CD4-positive, alpha-beta T cell treated with Interleukin-17A for 1 hour (primary cell): ENCODE data around the gene ALDH5A1.

Source experiments
- DNase-seq: peaks from one replicate; pipeline ENCODE4 v3.0.0-alpha.2; 2020

ALDH5A1 gene

DNA sequence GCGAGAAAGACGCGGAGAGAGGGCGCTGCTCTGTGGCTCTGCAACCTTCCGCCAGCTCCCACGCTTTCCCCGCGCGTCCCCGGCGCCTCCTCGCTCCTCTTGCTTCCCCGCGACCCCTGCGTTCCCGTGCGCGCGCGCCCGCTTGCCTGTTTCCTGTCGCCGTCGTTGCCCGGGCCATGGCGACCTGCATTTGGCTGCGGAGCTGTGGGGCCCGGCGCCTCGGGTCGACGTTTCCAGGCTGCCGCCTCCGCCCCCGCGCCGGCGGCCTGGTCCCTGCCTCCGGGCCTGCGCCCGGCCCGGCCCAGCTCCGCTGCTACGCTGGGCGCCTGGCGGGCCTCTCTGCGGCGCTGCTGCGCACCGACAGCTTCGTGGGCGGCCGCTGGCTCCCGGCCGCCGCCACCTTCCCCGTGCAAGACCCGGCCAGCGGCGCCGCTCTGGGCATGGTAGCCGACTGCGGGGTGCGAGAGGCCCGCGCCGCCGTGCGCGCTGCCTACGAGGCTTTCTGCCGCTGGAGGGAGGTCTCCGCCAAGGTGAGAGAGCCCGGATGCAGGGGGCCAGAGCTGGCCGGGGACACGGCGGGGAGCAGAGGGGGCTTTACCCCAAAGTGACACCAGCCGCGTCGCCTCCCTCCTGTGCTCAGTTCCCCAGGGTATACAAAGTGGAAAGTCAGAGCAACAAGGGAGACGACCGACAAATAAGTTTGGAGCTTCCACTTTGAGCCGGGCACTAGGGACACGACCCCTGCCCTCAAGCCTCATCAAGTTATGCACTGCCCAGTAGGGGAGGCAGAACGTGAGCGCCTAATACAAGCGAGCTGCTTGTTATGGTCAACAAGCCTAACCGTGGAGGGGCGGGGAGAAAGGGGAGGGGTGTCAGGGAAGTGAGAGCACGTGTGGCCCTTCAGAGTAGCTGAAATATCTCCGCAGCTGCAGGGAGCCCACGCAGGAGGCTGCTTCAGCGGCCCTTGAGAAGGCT, at the start of gene ALDH5A1:
Gene ALDH5A1 (plus strand): TSS at position 149 of the 975 bp plus-strand sequence. CDS start 28 bp downstream, at position 177.
- peak; percentile 77 for DNase-seq

DNA sequence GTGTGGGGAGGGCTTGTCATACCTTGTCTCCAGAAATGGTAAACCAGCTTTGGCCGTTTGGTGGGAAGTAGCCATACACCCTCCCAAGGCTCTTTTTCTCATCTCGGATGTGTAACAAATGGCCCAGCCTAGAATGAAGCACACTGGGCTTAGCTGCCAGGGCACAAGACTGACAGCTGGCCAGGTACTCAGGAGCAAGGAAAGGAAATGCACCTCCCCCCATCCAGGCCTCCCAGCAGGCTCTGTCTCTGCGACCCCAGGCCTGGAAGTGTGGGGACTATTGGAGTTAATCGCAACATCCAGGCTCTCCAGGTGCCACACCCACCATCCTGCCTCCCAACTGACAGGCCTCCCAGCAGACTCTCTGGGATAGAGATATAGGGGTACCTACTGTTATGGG, 49.1 kb upstream of the ALDH5A1 start:
- DNase-seq: no peak

DNA sequence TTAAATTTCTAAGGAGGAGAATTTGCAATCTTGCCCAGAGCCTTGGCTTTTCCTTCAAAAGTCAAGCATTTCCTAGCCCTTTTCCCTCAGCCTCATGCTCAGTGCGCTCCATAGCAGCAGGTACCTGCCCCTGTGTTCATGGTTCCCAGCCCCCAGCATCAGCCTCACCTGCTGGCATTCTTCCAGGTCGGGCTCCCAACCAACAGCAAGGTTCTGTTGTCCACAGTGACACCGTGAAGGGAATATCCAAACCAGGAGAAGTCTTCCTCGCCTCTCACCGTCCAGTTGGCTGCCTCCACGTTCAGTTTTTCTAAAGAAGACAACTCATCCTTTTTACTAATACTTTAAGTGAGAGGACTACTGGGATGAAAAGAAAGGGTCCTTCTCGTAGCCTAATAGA, 48.1 kb upstream of the ALDH5A1 start:
- no peak for DNase-seq

DNA sequence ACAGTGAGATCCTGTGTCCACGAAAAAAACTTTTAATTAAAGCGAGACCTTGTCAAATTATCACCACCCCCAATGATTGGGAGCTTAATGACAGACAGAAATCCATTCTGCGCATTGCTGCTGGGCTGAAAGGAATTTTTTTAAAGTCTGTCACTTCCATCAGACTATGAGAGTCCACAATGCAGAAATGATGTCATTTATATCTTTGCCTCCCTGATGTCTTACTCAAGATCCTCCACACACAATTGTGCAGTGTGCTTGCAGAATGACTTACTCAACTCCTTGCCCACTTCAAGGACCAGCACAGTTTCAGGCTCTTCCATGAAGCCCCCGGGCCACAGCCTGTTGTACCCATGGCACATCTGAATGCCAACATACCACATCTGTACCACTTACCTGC, 46.4 kb upstream of the ALDH5A1 start:
- no peak for DNase-seq

DNA sequence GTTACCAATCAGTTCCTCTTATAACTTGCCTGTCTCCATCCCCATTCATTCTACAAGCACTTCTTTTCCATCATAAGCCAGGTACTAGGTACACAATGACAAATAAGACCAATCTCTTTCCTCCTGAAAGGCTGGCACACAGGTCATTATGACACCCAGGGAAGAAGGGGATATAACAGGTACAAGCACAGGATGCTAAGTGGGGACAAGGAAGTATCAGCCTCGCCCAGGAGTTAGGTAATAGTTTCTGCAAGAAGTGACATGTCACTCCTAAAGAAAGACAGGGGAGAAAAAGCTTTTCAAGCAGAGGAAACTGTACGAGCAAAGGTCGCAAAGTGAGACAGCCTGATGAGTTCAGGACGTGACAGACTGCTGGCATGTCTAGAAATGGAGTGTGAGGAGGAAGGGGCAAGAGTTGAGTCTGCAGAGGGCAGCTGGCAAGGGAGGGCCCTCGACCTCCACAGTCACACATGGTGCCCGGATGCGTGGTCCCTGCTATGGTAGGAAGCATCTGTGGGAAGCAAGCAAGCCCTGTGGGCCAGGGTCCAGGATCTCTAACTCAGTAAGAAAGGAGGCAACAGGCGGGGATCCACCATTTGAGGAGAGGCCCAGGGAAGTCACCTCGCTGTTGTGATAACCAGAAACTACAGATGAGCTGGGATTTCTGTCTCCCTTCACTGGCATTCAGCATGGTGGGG, 45.8 kb upstream of the ALDH5A1 start:
- DNase-seq: no peak

DNA sequence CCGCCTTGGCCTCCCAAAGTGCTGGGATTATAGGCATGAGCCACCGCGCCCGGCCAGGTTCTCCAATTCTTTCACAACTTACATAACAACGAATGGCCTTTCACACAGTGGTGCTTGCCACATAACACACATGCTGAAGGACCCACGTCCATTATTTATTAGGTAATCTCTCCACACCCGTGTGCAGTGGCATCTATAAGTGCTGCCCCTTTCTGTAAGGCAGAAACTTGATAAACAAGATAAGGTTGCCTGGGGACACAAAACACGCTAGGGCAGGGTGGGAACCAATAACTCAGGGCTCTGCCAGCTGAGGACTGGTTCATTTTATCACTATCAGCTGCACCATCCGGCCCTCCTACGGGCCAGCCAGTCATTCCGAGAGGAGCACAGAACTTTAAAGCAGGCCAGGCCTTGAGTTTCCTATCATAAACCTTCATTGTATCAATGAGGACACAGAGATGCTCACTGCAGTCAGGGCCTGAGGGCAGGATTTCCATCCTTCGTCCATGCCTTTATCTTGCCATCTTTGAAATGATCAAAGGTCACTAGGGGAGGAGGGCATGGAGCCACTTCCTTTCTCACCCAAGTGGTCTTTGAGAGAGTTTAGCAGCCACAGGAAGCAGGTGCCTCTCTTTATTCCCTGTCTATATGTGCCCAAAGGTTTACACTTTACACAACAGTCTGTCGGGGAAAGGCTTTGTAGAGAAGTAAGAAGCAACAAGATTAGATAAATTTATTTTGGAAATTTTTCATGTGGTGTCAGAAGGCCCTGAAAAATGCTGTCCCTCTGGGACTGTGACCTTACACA, 43.0 kb upstream of the ALDH5A1 start:
- no peak for DNase-seq

DNA sequence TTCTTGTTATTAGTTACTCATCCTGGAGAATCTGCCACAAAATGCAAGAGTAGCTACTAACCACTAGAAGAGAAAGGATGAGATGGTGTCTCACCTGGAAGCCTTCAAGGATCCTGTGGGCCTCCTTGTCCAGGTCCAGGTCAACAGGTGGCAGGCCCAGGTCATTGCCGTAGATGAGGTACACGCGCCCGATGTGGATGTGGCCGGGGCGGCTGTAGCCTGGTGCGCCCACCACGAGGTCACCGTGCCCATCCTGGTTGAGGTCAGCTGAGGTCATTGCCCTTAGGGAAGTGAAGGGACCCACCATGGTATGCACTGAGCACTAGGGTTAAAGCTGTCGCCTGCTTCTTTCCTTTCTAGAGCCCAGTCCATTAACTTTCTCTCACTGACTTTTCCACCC, 40.8 kb upstream of the ALDH5A1 start:
- no peak for DNase-seq

DNA sequence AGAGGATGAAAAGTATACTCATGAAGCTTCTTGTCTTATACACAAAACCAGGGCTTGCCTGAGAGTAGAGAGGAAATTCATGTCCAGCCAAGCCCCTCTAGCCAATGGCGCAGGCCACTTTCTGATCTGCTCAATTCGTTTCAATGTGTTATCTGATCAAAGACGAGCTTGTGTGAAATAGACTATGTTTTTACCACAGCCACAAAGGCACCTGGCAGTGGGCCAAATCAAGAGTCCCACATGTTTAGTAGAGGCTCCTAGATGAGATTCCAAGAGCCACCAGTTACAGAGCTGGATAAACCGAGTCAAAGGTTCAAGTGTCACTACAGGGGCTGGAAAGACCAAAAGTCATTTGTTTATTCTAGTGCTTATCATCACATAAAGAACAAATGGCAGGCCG, 40.3 kb upstream of the ALDH5A1 start:
- no peak for DNase-seq

DNA sequence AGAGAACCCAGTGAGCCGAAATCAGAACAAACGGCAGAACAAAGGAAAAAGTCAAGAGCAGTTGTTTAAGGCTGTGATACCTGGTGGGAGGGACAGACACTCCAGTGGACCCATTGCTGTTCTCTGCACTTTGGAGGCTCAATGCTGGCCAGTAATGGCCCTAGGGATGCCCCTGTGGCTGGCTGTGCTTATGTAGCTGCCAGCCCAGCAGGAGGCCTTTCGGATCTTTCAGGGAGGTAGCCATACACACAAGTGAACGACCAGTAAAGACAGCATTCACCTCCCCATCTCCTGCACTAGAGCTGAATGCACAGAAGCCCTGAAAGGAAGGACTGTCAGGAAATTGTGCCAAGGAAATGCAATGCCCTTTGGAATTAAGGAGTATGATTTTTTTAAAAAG, 39.7 kb upstream of the ALDH5A1 start:
- DNase-seq: no peak

DNA sequence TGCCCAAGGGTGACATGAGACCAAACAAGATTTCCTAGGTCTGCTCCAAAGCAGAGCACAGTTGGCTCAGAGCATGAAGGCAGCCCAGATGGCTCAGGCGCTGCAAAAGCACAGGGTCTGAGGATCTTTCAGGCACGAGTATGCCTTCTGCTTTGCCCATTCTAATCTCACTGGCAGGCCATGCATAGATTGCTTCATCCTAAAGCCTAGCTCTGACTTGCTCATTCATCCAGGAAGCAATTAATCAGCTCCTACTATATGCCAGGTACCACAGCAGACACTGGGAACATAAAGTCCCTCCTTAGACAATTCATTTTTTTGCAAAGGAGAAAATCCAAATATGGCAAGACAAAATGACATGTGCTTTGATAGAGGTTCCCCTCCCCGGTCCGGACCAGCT, 36.6 kb upstream of the ALDH5A1 start:
- no peak for DNase-seq

DNA sequence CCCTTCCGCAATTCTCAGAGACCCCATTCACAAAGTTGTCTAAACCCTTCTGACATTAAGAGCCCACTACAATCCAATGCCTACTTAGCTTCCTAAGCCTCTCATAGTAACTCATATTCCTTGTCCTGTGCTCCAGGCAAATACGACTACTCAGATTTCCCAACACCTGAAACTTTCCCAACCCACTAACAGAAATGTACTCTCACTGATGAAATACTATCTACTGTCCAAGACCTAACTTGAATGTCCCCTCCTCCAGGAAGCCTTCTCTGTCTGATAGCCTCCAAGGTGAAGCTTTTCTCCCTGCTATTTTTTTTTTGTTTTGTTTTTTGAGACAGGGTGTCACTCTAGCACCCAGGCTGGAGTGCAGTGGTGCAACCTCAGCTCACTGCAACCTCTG, 35.8 kb upstream of the ALDH5A1 start:
- DNase-seq: no peak

DNA sequence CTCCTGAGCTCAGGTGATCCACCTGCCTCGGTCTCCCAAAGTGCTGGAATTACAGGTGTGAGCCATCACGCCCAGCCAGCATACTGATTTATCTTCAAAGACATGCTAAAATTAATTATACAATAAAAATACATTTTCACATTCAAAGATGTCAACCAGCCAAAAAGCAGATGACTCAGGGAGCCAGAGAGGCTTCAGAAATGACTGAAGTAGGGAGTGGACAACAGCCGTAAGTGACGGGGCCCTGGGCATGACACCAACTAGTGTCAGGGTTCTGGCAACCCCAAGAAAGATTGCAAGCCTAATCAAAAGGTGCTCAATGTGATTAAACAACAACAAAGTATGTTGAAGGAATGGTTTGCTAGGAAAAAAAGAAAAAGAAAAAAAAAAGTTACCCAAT, 33.8 kb upstream of the ALDH5A1 start:
- DNase-seq: no peak

DNA sequence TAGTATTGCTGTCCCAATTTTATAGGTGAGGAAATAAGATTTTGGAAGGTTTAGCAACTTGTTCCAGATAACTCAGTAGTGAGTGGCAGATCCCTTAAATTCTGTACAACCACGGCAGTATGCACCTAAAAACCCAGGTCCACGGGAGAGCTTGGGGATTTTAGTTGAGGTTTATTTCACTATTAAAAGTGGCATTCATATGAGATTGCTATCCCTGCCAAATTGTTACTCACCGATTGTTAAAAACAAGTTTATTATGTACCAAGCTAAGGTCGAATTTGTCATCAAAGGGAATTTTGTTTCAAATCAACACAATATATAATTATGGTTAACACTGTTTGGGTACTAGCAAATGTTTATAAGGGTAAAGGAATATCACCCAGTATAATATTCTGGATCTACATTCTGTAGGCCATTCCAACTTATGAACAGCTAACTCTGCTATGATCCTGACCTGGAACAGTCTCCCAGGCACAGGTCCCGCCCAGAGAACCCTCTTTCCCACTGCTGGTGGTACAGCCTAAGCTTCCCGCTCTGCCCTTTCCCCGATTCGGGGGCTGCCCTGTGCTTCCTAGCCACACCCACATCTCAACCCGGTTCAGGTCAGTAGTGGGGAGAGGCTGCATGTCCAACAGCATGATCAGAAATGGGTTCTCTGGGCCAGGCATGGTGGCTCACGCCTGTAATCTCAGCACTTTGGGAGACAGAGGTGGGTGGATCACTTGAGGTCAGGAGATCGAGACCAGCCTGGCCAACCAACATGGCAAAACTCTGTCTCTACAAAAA, 30.3 kb upstream of the ALDH5A1 start:
- DNase-seq: no peak

DNA sequence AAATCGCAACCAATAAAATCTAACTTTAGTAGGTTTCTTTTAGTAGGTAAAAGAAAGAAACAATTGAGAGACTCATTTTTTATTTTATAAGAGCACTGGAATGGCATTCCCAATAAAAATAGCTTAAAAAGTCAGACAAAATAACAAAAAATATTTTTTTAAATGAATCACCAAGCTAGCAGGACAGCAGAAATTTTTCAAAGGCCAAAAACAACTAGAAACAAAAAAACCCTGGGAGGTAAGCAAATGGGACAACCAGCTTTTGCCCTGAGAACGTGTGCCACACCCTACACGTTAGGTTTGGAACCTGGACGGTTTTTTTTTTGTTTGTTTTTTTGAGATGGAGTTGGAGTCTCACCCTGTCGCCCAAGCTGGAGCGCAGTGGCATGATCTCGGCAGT, 25.0 kb upstream of the ALDH5A1 start:
- DNase-seq: no peak

DNA sequence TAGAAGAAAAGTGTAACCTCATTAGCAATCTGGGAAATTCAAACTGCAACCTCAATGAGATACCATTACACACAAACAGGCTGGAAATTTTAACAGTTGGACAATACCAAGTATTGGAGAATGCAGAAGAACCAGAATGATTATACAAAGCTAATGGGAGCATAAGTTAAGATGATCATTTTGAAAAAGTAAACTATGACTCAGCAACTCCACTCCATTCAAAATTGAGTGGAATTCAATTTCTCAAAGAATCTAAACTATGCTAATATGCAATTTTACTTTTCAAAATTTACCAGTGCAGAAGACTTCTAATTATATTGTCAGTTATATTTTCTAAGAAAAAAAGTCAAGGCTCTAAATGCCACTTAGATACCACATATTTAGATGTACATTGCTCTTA, 22.6 kb upstream of the ALDH5A1 start:
- DNase-seq: no peak

DNA sequence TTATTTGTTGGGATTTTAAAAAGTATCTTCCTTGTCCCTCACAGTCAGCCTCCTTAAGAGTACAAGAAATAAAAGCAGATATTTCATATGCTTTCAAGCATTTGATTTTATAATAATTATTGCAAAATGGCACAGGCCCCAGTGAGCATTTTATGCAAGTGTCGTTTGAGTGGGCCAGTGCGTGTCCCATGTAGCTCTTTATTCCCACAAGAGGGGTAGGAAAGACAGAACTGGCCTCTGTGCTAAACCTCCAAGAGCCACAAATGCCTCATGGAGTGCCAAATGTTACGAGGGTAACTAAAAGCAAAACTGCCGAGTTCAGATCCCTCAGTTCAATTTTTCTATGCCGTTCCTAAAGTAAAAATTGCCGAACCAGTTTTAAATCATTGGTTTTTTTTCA, 18.1 kb upstream of the ALDH5A1 start:
- no peak for DNase-seq

DNA sequence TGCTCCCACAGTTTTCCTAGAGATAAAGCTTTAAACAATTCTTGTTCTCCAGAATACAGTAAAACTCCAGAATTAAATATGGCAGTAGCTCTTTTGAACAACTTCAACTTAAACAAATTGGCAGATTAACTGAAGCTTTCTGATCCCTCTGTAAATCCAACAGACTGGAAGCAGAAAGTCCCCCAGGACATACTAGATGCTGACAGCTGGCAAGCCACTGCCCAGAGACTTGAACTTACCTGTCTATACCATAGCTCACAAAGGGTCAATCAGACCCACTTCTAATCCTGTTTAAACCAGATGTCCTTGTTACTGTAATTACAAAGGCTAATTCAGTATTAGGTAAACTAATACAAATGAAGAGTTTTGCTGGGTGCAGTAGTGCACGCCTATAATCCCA, 17.7 kb upstream of the ALDH5A1 start:
- no peak for DNase-seq

DNA sequence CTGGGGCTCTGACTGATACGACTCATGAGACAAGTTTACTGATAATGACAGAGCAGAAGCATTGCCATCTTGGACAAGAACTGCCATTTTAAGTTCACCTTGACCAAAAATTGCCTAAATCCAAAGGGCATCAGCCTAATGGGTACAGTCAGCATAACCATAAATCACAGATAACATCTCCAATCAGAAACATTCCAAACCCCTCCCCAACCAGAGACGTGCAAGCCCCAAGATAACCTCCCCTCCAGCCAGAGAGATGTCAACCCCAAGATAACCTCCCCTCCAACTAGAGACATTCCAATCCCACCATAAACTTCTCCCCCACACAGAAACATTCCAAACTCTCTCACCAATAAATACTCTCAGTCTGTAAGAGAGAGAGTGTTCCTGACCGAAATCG, 15.9 kb upstream of the ALDH5A1 start:
- no peak for DNase-seq

DNA sequence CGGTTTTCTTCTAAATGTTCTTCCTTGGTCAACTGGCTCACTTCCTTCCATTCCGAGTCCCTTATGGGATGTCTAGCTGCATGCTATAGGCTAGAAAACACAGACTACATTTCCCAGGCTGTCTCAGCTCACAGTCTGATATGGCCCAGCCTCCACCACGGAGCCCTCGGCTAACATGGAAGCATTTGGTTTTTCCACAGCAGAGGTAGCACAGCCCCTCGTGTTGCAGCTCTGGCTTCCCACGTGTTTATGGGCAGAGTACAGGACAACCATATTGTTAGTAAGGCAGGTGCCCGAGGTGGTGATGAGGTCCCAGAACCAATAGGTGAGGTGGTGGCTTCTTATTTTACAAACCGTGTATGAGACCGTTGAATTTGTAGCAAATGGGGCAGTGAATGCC, 14.1 kb upstream of the ALDH5A1 start:
- DNase-seq: no peak

DNA sequence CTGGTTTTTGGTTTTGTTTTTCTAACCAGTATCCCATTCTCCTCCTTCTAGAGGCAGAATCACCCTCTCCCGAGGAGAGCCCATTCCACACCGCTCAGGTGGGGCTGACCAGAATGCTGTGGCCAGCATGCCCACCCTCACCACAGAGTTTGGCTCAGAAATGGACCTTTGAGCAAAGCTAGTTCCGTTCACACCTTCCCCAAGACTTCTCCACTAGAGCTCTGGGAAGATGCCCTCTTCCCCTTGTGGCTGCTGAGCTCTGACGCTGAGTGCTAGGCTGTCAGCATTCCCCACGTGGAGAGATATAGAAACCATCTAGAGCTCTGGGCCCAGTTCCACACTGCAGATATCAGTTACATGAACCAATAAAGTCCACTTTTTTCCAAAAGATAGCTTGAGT, 13.3 kb upstream of the ALDH5A1 start:
- no peak for DNase-seq

DNA sequence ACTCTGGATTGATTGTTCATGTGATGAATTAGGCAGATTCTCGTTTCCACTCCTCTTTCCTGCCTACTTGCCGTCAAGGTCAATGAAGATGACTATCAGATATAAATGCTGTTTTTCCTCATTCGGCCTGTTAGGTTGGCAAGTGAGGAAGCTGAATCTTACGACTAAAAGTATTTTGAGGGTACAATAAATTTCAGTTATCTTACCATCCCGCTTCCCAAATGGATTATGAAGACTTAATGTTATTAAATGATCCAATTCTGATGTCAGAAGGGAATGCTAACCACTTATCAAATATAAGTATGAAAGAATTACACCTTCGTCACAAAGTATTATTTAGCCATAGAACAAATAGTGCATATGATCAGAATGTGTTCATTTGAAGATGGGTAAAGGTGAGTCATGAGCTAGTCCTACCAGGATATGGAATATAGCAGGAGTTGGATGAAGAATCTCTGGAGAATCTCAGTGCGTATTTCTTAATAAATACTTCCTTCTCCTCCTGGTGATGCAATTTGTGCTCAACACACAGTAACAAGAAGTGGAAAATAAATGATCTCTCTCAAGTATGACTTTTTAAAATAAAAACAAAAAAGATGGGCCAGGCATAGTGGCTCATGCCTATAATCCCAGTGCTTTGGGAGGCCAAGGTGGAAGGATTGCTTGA, 10.0 kb upstream of the ALDH5A1 start:
- DNase-seq: no peak

DNA sequence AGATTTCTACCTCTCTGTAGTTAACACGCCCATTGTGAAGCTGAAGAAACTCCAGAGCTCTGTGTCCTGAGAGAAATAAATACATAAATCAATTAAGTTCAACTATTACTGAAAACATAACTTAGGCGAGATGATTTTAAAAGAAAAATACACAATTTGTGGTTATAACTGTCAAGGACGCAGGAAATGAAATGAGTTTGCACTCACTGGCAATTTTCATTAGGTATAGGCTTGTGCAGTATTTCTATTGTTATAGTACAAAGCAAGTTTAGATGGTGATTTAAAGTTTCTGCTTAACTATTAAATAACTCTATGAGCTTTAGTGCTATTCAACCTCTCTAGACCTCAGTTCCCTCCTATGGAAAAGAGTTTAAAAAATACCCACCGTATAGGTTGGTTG, 8.7 kb upstream of the ALDH5A1 start:
- DNase-seq: no peak
